Kidney epithelial cell (primary cell): ENCODE measurements around the gene ACTN2. TPM values are rescaled to one million over a fixed set of nuclear protein-coding genes. Genes with fewer than 3 reads are reported as not detected.

Source experiments
- DNase-seq: peaks from one replicate; pipeline ENCODE4 v3.0.0-alpha.2; 2010; ENCODE audit warnings: low read depth
- H3K27me3 ChIP-seq: 2 replicates; pipeline ENCODE4 v1.6.0; 2011; ENCODE audit warnings: low read length; ENCODE audit not compliant: control insufficient read depth, insufficient read depth
- H3K36me3 ChIP-seq: 2 replicates; pipeline ENCODE4 v1.5.1; 2011; ENCODE audit warnings: low read length; ENCODE audit not compliant: control insufficient read depth, insufficient read depth
- H3K4me3 ChIP-seq: 2 replicates; pipeline ENCODE4 v1.5.1; 2011; ENCODE audit warnings: low read depth, mild to moderate bottlenecking, control low read depth, low read length
- total RNA-seq: library from RNA; depleted of rRNA; stranded (reverse); fragments of >200 nt; gene quantifications from 2 replicates; pipeline ENCODE4 v1.2.3, GENCODE V29; 2015
- TF ChIP-seq, protein P1 (sequence below): IDR thresholded peaks from 2 replicates; pipeline ENCODE4 v1.5.1; 2011; ENCODE audit warnings: mild to moderate bottlenecking, moderate library complexity, low read length, control low read depth, inconsistent platforms; ENCODE audit not compliant: insufficient read depth, poor library complexity, severe bottlenecking

Gene ACTN2
- total RNA-seq, 1 donor from 2014 or later = 0.17 TPM

GRCh38 chr1:236795757-236796667 lies 109.7 kb downstream of the ACTN2 start:
- Histone ChIP-seq H3K4me3 (peak overlapping the region; percentile 86), H3K36me3 (no peaks in the 10 kb centered on the region), H3K27me3 (no peaks in the 10 kb centered on the region)
- DNase-seq = no peak
- TF ChIP-seq, protein P1, sequence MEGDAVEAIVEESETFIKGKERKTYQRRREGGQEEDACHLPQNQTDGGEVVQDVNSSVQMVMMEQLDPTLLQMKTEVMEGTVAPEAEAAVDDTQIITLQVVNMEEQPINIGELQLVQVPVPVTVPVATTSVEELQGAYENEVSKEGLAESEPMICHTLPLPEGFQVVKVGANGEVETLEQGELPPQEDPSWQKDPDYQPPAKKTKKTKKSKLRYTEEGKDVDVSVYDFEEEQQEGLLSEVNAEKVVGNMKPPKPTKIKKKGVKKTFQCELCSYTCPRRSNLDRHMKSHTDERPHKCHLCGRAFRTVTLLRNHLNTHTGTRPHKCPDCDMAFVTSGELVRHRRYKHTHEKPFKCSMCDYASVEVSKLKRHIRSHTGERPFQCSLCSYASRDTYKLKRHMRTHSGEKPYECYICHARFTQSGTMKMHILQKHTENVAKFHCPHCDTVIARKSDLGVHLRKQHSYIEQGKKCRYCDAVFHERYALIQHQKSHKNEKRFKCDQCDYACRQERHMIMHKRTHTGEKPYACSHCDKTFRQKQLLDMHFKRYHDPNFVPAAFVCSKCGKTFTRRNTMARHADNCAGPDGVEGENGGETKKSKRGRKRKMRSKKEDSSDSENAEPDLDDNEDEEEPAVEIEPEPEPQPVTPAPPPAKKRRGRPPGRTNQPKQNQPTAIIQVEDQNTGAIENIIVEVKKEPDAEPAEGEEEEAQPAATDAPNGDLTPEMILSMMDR = no peak

DNA sequence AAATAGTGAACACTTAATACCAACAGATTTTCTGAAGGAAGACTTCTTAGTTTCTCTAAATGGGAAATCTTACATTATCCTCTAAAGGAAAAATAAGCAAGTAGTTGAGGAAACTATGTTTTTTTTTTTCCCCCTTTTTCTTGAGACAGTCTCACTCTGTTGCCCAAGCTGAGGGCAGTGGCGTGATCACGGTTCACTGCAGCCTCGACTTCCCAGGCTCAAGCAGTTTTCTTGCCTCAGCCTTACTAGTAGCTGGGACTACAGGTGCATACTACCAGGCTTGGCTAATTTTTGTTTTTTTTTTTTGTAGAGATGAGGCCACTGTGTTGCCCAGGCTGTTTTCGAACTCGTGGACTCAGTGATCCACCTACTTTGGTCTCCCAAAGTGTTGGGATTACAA lies 112.7 kb downstream of the ACTN2 start:
- no peak for DNase-seq

DNA sequence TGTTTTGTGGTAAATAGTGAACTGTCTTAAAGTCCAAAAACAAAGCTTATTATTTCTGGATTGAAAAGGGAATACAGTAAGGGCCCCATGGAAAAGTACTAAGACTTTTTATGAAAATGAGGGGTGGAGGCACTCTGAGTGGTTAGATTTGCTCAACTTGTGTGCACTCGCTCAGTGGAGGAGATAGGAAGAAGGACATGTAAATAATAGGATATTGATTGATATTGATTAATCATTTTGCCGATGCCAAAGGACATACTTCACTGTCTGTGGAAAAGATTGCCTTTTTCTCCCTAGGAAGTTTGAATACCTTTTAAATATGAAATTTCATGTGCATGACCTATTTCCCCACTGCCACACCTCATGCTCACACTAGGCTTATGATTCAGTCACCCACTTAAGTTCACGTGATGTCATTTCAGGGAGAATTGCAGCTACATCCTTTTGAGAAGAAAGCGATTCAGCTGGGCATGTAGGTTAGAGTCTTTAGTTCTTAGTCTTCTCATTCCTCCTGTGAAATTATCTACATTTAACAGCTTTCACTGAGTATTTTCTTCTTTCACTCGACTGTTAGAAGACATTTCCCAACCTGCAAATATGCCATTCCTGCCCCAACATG lies 113.8 kb downstream of the ACTN2 start:
- DNase-seq = no peak
- Histone ChIP-seq H3K27me3 (no peaks in the 10 kb centered on the region), H3K36me3 (no peaks in the 10 kb centered on the region), H3K4me3 (no peak overlapping the region)
- TF ChIP-seq, protein P1 = no peak

More for the DNA sequence above, 112.7 kb downstream of the ACTN2 start:
- no peaks in the 10 kb centered on the region for H3K27me3 ChIP-seq
- TF ChIP-seq, protein P1 = no peak
- H3K4me3 ChIP-seq = no peak overlapping the region
- no peaks in the 10 kb centered on the region for H3K36me3 ChIP-seq

GRCh38 chr1:236800623-236801022 lies 114.3 kb downstream of the ACTN2 start:
- Histone ChIP-seq H3K4me3 (no peak overlapping the region), H3K36me3 (no peaks in the 10 kb centered on the region), H3K27me3 (no peaks in the 10 kb centered on the region)
- no peak for DNase-seq
- TF ChIP-seq, protein P1 = no peak

DNA sequence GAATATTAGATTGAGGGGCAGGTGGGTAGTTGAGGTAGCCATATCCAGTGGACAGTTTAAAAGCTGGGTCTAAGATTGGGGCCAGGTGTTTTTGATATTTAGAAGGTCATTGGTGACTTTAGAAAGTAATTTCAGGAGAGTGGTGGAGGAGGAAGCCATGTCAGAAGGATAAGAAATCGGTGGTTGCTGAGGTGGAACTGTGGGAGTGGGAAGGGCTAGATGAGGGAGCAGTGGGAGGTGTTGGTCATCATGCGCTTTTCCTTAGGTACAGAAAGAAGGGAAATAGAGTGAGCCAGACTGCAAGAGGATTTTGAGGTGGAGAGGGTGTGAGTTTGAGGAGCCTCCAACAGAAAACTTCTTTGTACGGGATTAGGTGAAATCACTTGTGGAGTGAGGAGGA lies 116.0 kb downstream of the ACTN2 start:
- H3K27me3 ChIP-seq = no peaks in the 10 kb centered on the region
- no peaks in the 10 kb centered on the region for H3K36me3 ChIP-seq
- DNase-seq = no peak
- TF ChIP-seq, protein P1 = no peak
- H3K4me3 ChIP-seq = no peak overlapping the region
